Mesothelial cell of epicardium (in vitro differentiated cells): ENCODE measurements around the gene ERF. TPM values are rescaled to one million over a fixed set of nuclear protein-coding genes. Genes with fewer than 3 reads are reported as not detected.
A peak's percentile ranks its signal among the peaks of the same experiment; 100 is the strongest.

Experiments
- DNase-seq, 2 experiments: peaks; one replicate each; pipeline ENCODE4 v3.0.0; 2021; ENCODE audit warnings: low spot score in 2 of 2; ENCODE audit not compliant: unreplicated experiment in 2 of 2
- H3K27ac Mint-ChIP-seq: 2 replicates; pipeline ENCODE4 v1.8.0; 2021; ENCODE audit warnings: mixed read lengths
- H3K27me3 Mint-ChIP-seq: 2 replicates; pipeline ENCODE4 v1.8.0; 2021; ENCODE audit warnings: low read depth, mixed read lengths
- H3K36me3 Mint-ChIP-seq: 2 replicates; pipeline ENCODE4 v1.8.0; 2021; ENCODE audit warnings: mixed read lengths
- H3K4me1 Mint-ChIP-seq: 2 replicates; pipeline ENCODE4 v1.8.0; 2021; ENCODE audit warnings: mixed read lengths
- H3K4me3 Mint-ChIP-seq: 2 replicates; pipeline ENCODE4 v1.8.0; 2021; ENCODE audit warnings: mild to moderate bottlenecking, moderate library complexity, mixed read lengths
- H3K9me3 Mint-ChIP-seq: 2 replicates; pipeline ENCODE4 v1.8.0; 2021; ENCODE audit warnings: mixed read lengths
- CTCF ChIP-seq: fragments of 200-600 bp; sonication (generic); IDR thresholded peaks from one replicate; pipeline ENCODE4 v1.5.0; 2021; ENCODE audit warnings: antibody characterized with exemption; ENCODE audit not compliant: unreplicated experiment
- total RNA-seq: library from RNA; stranded (reverse); gene quantifications from 3 replicates; pipeline ENCODE4 v1.2.1, GENCODE V29; 2021

The ERF gene
- total RNA-seq, 1 donor from 2014 or later: 92.1 TPM

GRCh38 chr19:42241279-42241678, 13.6 kb downstream of the ERF start:
- H3K4me3 Mint-ChIP-seq: peak overlapping the region; percentile 92
- no peaks in the 10 kb centered on the region for H3K27me3 Mint-ChIP-seq
- peak overlapping the region; percentile 95 for H3K27ac Mint-ChIP-seq
- peaks cover 37% of the 10 kb centered on the region for H3K4me1 Mint-ChIP-seq
- H3K9me3 Mint-ChIP-seq: no peaks in the 10 kb centered on the region
- no peak for DNase-seq
- H3K36me3 Mint-ChIP-seq: peaks cover 16% of the 10 kb centered on the region
- TF ChIP-seq CTCF: no peak

DNA sequence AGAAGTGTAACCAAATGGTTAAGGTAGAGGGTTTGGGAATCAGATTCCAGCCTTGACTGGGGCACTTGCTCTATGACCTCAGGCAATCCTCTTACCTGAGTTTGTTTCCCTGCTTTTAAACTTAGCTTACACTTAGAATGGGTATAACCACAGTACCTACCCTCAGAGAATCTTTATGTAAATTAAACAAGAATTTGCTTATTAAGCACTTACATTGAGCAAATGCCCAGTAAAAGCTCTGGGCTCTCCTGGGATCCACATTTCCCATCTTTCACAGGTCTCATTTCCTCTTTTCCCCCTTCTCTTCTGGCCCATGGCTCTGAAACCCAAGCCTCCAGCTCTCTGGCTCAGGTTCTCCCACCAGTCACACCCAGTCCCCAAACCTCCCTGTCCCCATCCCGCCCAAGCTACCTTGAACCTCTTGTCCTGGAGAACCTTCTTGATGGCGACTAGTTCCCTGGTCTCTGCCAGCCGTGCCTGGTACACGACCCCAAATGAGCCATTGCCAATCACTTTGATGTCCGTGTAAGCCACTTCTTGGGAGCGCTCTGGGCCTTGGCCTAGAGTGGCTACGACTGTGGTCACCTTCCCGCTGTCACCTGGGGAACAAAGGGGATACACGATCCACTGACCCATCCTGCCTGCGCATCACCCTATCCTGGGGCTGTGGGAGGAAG, 15.2 kb downstream of the ERF start:
- no peak for TF ChIP-seq CTCF
- no peak overlapping the region for H3K27ac Mint-ChIP-seq
- H3K4me3 Mint-ChIP-seq: no peak overlapping the region
- H3K27me3 Mint-ChIP-seq: no peaks in the 10 kb centered on the region
- H3K4me1 Mint-ChIP-seq: peaks cover 25% of the 10 kb centered on the region
- H3K9me3 Mint-ChIP-seq: no peaks in the 10 kb centered on the region
- H3K36me3 Mint-ChIP-seq: peaks cover 29% of the 10 kb centered on the region
- no peak for DNase-seq

DNA sequence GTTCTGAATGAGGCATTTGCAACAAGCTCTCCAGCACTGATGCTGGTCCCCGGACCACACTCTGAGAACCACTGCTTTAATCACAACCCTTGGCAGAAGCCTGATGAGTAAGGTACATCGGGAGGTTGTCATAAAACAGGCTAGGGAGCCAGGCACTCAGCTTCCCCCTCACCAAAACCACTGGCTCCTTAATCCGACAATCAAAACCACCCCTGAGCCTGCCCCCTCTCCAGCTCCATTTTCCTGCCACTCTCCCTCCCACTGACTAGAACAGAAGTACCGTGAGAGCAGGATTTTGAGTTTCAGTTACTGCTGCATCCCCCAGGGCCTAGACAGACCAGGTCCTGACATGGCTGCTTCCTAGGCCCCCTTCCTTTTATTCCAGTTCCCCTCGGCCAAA, 19.7 kb downstream of the ERF start:
- no peak overlapping the region for H3K4me3 Mint-ChIP-seq
- no peaks in the 10 kb centered on the region for H3K9me3 Mint-ChIP-seq
- TF ChIP-seq CTCF: no peak
- no peaks in the 10 kb centered on the region for H3K4me1 Mint-ChIP-seq
- H3K36me3 Mint-ChIP-seq: peaks cover 46% of the 10 kb centered on the region
- H3K27me3 Mint-ChIP-seq: no peaks in the 10 kb centered on the region
- no peak overlapping the region for H3K27ac Mint-ChIP-seq
- DNase-seq: no peak

- Mint-ChIP-seq H3K27me3 (no peaks in the 10 kb centered on the region), H3K9me3 (no peaks in the 10 kb centered on the region), H3K27ac (no peak overlapping the region), H3K4me1 (peaks cover 2% of the 10 kb centered on the region), H3K36me3 (peaks cover 48% of the 10 kb centered on the region), H3K4me3 (no peak overlapping the region)
- TF ChIP-seq CTCF: no peak
- no peak for DNase-seq
These were observed 20.6 kb downstream of the ERF start for GRCh38 chr19:42234364-42234763.

DNA sequence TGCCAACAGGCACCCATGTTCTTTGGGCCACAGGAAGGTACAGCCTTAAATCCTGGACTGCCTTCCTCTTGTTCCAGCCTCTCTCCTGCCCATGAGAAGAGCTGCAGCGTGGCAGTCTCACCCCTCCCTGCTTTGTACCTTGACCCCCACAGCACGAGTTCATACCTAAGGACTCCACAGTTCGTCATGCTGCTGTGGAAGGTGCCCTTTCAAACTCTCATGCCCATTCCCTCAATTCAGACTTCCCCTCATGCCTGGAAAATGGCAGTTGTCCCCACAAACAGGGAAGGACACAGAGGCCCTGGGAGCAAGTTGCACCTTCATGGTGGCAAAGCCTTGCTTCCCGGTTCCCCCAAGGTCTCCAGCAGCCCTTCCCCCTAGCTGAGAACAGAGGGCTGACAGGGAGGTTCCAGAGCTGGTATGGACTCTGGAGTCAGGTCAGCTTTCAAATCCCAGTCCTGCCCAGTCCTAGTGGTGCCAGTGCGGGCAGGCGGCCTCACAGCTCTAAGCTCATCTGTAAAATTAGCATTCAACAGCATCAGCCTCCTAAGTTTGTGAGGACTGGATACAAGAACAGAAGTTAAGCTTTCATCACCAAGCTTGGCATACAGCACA, 21.1 kb downstream of the ERF start:
- DNase-seq: no peak
- Mint-ChIP-seq H3K36me3 (peaks cover 46% of the 10 kb centered on the region), H3K4me3 (no peak overlapping the region), H3K27ac (no peak overlapping the region), H3K4me1 (peaks cover 2% of the 10 kb centered on the region), H3K9me3 (no peaks in the 10 kb centered on the region), H3K27me3 (no peaks in the 10 kb centered on the region)
- no peak for TF ChIP-seq CTCF
